Stimulated activated CD8-positive, alpha-beta memory T cell treated with anti-CD3 and anti-CD28 coated beads, Interleukin-7, amount 100 ng/mL, for 48 hours (primary cell): ENCODE measurements around the gene PTPRD.

ENCODE experiments used
- DNase-seq, 2 donors: peaks; one replicate each; pipeline ENCODE4 v3.0.0-alpha.2; 2020; ENCODE audit warnings: low read depth in 1 of 2; ENCODE audit errors: extremely low read depth in 1 of 2

The PTPRD gene

DNA sequence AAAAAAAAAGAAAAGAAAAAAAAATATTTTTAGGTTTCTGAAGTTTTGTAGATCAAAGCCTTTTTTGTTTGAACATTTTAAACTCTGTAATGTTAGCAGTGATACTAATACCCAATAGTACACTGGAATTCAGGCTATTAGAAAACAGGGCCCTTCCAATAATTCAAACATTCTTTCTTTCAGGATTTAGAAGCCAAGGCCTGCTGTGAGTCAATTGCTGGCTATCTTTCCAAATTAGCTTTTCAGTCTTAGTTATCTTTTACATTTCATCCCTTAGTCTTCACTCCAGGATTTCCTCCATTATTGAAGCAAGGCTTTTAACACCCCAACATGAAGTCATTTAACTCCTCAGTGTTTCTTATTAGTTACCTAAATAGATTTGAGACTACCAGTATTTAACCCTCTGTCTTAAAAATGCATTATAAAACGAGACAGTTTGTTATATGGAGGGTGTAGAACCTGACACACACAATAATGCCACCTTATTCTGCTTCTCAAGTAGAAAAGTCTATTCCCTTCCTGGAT is 1861.3 kb downstream of the PTPRD start:
- DNase-seq: no peak

DNA sequence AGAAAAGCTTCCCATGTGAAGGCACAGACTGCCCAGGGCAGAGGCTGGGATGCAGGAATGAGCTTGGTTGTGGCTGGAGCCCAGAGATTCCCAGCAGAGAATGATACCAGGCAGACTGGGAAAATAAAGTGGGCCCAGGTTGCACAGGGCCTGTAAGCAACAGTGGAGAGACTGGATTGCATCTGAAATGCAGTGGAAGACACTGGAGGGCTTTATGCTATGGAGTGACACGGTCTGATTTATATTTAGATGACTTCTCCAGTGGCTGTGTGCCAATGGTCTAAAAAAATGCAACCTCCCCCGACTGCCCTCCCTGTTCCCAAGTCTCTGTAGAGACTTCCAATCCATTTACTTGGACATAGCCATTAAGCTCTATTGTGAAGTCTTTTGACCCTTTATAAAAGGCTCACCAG is 1862.2 kb downstream of the PTPRD start:
- no peak for DNase-seq

DNA sequence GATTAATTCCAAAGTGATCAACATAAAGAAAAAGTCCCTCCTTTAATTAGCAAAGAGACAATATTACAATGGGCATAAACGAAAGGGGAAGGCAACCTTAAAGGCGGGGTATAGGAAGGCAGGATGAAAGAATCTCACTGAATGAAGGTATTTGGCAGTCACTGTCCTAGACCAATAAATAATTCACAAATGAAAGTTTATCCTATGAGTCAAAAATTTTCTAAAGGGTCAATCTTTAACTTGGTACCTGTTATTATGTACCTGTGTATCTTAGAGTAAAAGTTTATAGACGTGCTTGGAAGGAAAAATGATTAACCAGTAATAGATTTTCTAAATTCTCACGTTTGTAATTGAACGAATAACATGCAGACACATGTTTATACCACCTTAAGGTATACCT is 1867.5 kb downstream of the PTPRD start:
- no peak for DNase-seq

DNA sequence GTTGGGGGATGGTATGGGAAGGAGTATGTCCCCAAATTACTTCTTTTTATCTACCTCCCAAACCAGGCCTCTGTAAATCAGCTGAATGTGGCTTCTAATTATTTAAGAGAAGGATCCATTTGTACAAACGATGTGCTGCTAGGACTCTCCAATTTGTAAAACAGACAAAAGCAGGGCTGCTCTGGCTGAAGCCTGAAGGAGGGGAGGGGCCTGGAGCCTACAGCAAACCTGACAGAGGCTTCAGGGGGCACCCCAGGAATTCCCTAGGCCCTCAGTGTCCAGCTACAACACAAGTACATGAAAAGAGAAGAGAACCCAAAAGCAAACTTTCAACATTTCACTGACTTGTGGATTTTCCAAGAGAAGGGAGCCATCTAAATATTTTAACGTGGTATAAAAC is 1873.9 kb downstream of the PTPRD start:
- DNase-seq: no peak

DNA sequence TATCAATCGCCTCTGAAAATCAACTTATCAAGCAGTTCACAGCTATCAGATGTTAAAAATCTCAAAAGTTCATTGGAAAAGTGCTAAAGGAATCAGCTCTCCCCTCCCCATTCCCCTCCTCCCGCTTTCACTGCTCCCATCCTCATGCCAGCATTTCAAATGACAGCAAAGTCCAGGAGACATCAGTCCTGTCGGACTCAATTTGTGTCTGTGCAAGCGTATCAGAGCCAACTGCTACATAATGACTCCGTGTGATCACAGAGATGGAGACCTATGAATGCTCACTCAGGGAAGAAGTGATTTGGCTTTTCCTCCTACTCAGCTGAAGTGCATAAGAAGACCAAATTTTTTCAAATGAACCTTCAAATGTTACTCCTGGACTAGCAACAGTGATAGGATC is 1876.0 kb downstream of the PTPRD start:
- no peak for DNase-seq

DNA sequence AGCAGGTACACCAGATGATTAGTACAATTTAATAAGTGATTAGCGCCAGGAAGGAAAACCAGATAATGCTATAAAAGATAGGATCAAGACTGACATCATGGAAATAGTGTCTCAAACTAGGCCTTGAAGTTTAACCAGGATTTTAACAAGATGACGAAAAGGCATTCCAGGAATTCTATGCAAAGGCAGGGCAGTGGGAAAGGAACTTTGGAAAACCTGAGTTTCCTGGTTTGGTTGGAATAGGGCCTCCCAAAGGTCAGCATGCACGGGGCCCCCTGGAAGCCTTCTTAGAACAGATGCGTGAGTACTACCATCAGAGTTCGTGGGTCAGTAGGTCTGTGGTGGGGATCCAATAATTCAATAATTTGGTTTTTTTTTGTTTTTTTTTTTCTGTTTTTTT is 1878.0 kb downstream of the PTPRD start:
- no peak for DNase-seq

DNA sequence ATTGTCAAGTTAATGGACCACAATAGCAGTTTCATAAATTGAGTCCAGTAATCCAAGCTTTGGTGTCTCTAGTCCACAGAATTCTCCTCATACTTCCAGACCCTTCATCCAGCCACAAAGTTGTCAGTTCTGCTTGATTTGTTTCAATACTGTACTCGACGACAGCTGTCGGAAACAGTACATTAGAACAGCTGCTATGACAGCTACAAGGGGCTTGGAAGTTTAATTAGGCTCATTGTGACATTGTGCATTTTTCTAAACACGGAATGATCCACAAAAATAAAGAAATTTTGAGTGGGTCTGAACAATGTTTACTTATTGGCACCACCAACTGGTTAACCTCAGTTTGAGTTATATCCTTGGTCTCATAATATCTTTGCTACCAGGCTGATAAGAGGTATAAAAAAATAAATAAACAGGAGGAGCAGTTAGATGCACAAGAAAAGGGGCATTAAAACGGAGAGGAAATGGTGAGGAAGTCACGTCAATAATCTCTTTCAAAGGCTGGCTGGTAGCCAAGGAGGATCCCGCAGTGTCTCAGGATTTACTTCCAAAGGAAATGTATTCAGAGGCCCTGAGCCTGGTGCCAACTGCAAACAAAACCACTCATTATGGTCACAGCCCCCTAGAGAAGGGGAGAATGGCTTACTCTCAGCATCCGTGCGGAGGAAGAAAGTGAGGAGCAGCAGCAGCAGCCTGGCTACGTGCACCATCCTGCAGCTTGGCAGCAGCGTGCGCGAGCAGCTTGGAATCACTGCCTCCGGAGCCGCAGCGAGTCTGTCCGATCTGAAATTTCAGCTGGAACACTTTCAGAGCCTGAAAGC is 1879.5 kb downstream of the PTPRD start:
- DNase-seq: no peak

DNA sequence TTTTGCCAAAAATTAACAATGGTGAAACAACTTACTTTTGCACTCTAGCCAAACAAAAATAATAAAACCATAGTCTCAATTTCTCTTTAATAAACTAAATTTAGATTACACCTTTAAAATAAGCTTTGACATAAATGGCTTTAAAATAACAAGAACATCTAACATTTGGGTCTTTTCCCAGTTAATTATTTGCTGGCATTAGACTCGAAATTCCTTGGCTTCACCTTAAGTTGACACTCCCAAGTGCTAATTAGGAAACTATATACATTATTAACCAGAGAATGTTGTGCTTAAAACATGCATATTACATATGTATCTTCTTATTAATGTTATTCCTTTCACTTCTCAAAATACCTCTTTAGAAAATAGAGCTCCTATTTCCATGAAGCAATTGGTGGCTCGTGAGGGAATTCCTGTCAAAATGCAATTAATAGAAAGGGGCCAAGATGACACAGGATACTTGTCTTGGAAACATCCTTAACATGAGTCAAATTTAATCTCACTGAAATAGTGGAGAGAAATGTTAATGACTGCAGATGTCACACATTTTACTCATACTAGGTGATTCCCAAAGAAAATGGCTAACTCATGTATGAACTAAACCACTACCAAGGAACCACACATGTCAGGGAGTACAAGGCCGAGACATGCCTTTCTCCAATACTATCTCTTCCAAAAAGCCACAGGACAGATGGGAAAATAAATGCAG is 1880.3 kb downstream of the PTPRD start:
- no peak for DNase-seq

DNA sequence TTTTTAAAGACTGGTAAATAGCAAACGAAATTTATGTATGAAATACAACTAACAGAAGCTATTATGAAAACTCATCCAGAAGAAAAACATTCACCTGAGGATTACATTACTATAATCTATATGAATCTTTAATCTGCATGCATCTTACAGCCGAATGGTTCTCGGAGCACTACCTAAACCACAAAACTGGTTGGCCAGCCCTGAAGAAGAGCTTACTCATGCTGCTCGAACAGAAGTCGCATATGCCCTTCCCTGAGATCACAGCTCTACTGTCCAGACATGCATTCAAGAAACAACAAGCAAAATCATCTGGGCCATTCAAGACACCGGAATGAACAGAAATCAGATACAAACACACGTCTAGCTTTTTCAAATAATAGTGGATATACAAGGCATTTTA is 1882.2 kb downstream of the PTPRD start:
- DNase-seq: no peak

DNA sequence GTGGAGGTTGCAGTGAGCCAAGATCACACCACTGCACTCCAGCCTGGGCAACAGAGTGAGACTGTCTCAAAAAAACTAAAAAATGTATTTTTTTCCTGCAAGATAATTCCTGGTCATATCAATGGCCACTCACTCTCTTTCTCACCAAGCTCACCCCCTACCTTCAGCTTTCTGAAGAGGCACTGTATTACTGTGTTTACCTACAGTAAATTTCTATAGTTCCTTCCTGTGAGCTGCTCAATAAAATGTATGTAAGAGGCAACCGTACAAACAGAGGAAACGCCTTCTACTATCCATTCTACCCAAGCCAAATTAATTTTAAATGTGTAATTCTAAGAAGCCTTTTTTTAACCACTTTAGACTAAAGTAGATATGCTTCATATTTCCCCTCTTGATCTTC is 1883.9 kb downstream of the PTPRD start:
- DNase-seq: no peak

DNA sequence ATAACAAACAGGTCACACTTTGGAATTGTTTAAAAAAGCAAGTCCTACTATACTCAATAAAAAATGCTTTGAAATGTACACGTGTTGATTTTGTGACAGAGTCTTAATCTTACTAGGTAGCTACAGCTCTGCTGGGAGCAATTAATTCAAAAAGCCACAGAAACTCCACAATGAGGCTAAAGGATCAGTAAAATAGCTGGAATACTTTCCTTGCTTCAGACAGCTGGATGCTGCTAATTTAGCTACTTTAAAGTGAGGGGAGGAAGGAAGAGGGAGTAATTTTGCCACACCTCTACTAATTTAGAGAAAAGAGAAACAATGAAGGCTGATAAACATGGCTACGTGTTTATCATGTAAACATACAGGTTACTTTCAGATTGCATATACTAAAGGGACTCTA is 1885.6 kb downstream of the PTPRD start:
- no peak for DNase-seq

DNA sequence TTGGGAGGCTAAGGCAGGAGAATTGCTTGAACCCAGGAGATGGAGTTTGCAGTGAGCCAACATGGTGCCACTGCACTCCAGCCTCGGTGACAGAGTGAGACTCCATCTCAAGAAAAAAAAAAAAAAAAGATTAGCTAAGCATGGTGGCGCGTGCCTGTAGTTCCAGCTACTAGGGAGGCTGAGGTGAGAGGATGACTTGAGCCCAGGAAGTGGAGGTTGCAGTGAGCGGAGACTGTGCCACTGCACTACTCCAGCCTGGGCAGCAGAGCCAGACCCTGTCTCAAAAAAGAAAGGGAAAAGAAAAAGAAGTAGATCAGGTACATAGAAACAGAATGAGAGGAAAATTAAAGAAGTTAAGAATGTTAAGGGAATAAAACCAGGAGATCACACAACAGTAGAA is 1886.1 kb downstream of the PTPRD start:
- no peak for DNase-seq

DNA sequence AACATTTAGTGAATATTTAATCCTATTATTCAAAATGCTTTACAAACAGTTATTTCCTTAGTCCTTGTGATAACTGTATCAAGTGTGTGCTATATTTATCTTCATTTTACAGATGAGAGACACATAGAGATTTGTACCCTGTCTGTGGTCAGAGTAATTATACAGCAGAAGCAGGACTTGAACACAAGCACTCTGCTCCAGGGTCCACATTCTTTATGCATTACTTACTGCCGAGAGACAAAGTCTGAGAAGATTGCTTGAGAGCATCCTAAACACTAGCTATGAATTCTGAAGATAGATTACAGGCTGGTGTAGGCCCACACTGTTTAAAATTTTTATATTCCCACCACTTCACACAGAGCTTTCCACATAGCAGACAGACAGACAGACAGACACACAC is 1887.2 kb downstream of the PTPRD start:
- no peak for DNase-seq

DNA sequence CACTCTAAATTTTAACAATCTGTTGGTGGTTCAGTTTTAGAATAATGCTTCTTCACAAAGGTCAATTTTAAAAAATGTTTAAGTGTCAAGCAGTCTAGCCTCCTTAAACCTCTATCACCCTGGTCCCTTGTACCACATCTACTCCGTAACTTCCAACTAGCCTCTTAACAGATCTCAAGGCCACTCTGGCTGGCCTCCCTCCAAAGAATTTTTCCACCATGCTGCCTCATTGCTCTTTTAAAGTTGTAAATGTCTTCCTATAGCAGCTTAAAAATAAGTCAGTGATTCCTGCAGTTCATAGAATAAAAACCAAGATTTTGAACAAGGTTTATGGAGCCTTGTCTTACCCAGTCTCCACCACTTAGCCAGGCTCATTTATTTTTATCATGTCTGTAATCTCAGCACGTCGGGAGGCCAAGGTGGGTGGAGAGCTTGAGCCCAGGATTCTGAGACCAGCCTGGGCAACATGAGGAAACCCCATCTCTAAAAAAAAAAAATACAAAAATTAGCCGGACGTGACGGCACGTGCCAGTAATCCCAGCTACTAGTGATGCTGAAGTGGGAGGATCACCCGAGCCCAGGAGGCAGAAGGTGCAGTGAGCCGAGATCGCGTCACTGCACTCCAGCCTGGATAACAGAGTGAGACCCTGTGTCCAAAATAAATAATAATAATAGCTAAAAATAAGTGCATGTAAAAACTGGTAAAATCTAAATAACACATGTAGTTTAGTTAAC is 1888.4 kb downstream of the PTPRD start:
- DNase-seq: no peak

DNA sequence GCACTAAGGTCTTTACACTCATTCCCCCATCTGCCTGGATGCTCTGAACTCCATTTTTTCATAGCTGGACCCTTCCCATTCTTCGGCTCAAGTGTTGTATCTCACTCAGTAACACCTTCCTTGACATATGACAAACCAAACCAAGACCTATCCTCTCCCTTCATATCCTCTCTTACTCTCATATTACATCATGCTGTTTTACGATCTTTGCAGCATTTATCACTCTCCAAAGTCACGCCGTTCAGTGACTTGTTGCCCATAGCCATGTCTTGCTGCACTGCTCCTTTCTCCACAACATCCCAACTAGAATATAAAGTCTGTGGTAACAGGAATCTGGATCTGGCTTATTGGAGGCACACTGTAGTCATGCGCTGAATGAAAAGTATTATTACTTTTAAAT is 1889.6 kb downstream of the PTPRD start:
- DNase-seq: no peak

DNA sequence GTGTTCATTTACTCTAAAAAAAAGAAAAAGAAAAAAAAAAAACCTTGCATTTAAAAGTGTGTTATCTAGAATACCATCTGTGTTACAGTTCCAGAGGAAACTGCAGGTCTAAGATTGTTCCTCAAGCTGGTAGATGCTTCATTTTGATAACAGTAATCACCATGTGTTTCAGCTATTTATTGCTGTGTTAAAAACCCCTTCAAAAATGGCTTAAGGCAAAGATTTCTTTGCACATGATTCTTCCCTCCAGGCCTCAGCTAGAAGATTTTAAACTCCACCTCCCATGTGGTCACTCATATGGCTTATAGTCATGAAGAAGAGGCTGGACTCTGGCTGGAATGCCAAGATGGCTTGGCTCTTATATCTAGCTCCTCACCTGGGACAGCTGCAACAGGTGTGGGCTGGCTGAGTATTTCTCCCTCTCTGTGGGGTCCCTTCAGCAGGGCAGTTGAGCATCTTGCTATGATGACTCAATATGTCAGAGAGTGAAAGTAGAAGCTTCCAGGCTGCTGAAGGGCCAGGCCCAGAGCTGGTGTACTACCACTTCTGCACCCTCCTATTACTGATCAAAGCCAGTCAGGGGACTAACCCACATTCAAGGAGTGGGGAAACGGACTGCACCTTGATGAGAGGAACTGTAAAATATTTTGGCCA is 1892.8 kb downstream of the PTPRD start:
- no peak for DNase-seq

DNA sequence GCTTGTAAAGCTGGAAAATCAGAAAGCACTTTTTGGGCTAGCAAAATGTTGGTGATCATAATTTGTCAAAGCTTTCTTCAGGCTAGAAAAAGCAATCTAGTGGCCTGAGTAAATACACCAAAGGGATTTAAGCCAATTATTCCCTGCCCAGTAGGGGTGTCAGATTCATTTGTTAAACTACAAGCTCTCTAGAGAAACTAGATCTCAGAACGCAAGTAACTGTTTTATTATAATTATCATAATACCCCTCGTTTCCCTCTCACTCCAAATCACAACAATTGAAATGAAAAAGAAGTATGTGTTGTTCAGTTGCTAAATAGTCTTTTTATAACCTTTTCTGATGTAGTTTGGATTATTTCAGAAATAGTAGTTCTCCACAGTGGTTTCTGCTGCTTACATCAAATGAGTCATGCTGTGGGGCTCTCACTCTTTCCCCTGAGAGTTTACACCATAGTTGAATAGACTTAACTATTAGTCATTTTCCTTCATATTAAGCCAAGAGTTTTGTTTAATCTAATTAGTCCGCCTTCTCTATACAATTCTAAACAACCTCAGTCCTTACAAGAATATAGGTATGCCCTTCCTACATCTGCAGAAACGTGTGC is 1894.6 kb downstream of the PTPRD start:
- DNase-seq: no peak

DNA sequence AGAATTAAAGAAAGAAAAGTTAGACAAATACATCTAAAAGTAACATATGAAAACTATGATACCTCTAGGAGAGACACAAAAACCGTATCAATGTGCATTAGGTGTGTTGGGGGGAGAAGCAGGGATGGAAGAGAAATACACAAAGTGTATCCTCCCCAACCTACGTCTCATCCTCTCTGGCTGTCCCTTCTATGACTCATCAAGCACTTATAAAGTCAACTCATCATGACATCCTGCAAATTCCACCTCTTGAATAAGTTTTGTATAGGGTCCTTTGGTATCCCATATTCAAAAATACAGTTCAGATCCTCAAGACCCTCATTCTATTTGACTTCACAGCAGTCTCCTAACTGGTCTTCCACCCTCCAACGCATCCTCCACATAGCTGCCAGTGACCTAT is 1895.7 kb downstream of the PTPRD start:
- no peak for DNase-seq

DNA sequence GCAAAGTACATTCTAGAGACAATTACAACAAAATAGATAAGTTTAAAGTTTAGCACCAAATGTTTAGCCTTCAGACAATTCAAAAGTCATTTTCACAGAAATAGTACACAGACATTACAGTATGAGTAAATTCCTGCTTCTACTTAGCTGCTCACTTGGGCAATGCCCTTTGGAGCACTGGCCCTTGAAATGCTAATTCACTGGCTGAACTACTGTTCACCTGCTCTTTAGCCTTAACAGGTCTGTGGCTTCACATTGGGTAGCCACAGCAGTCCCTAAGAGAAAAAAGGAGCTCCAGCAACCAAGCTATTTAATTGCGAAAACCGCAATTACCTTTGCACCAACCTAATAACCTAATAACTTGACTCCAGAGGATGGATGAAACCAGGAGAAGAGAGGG is 1897.0 kb downstream of the PTPRD start:
- no peak for DNase-seq

DNA sequence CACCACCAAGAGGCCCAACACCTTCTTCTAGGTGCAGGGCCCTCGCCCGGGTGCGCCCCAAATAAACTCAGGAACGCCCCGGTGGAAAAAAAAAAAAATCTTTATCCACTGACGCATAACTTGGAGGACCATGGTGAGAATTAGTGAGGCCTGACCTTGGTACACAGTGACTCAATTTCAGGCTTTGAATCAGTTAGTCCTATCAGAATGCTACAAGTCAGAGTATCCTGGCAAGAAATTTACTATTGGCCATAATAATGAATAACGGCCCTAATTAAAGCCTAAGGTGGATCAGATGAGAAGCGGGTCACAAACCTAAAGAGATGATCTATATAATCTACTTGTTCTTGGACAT is 1899.0 kb downstream of the PTPRD start:
- no peak for DNase-seq
